Adrenal gland (tissue), 5 donors: ENCODE data around the gene GSX1.

Source experiments
- CTCF ChIP-seq, 6 experiments: fragments of 450-650 bp in 4 of 6; fragments of 200-600 bp in 2 of 6; sonication (generic) in 1 of 6; IDR thresholded peaks; 1 replicate in 5 of 6; 2 replicates in 1 of 6; pipeline versions ENCODE4 v1.5.1 to v1.8.0; 2016 to 2021; ENCODE audit warnings: antibody characterized with exemption in 6 of 6, mild to moderate bottlenecking in 2 of 6, moderate library complexity in 1 of 6
- POLR2A ChIP-seq, 2 donors: fragments of 450-650 bp; IDR thresholded peaks; one replicate each; pipeline ENCODE4 v1.6.1; 2017; ENCODE audit warnings: antibody characterized with exemption in 2 of 2, mild to moderate bottlenecking in 2 of 2, moderate library complexity in 1 of 2
- donor health status: DM: no; HTN: no; CAD: no.

GRCh38 chr13:27770809-27771208 is 21.5 kb upstream of the GSX1 start:
- no peak for TF ChIP-seq POLR2A (IDR thresholded peaks at IDR 0.05)
- peak in 1 of 6 experiments; percentile 17 for TF ChIP-seq CTCF (IDR thresholded peaks at IDR 0.05)
